ENCODE results near the gene TMEM40.
"Not testable (repeated sequence)": the region's sequence is repeated elsewhere in the genome, so short reads cannot be mapped to it uniquely, and the experiment has no call there.

TMEM40 gene

GRCh38 chr3:12775970-12776369 lies 16.9 kb upstream of the TMEM40 start:
- not testable (repeated sequence) for DNase-seq (ENCODE audit: low spot score)

- DNase-seq (ENCODE audit: low spot score) = no peak
Measured at GRCh38 chr3:12775226-12775625, 16.2 kb upstream of the TMEM40 start.

- no peak for DNase-seq (ENCODE audit: low spot score)
Measured at GRCh38 chr3:12774619-12775018, 15.6 kb upstream of the TMEM40 start.

- DNase-seq (ENCODE audit: low spot score) = no peak
Measured at GRCh38 chr3:12773710-12774086, 14.6 kb upstream of the TMEM40 start.

- DNase-seq (ENCODE audit: low spot score) = no peak
Measured at GRCh38 chr3:12773030-12773709, 14.1 kb upstream of the TMEM40 start.

GRCh38 chr3:12772462-12772861 lies 13.4 kb upstream of the TMEM40 start:
- DNase-seq (ENCODE audit: low spot score) = no peak

- DNase-seq (ENCODE audit: low spot score) = no peak
Measured at GRCh38 chr3:12771236-12771635, 12.2 kb upstream of the TMEM40 start.

- DNase-seq (ENCODE audit: low spot score) = no peak
Measured at GRCh38 chr3:12769761-12770160, 10.7 kb upstream of the TMEM40 start.

- no peak for DNase-seq (ENCODE audit: low spot score)
Measured at GRCh38 chr3:12768579-12769527, 9.8 kb upstream of the TMEM40 start.

GRCh38 chr3:12766541-12766940 lies 7.5 kb upstream of the TMEM40 start:
- no peak for DNase-seq (ENCODE audit: low spot score)

- DNase-seq (ENCODE audit: low spot score) = no peak
Measured at GRCh38 chr3:12764171-12764776, 5.2 kb upstream of the TMEM40 start.

- DNase-seq (ENCODE audit: low spot score) = no peak
Measured at GRCh38 chr3:12759693-12760565, 870 bp upstream of the TMEM40 start.

- no peak for DNase-seq (ENCODE audit: low spot score)
Measured at GRCh38 chr3:12758025-12758781, 856 bp downstream of the TMEM40 start.

GRCh38 chr3:12756635-12757034 lies 2.4 kb downstream of the TMEM40 start:
- no peak for DNase-seq (ENCODE audit: low spot score)

- DNase-seq (ENCODE audit: low spot score) = no peak
Measured at GRCh38 chr3:12756175-12756574, 2.9 kb downstream of the TMEM40 start.

- DNase-seq (ENCODE audit: low spot score) = no peak
Measured at GRCh38 chr3:12755754-12756153, 3.3 kb downstream of the TMEM40 start.

- DNase-seq (ENCODE audit: low spot score) = no peak
Measured at GRCh38 chr3:12754313-12754712, 4.7 kb downstream of the TMEM40 start.

- no peak for DNase-seq (ENCODE audit: low spot score)
Measured at GRCh38 chr3:12753275-12754028, 5.6 kb downstream of the TMEM40 start.

- DNase-seq (ENCODE audit: low spot score) = no peak
Measured at GRCh38 chr3:12752809-12753208, 6.2 kb downstream of the TMEM40 start.

- DNase-seq (ENCODE audit: low spot score) = no peak
Measured at GRCh38 chr3:12752102-12752501, 7.0 kb downstream of the TMEM40 start.

Measured in CD4-positive, alpha-beta T cell treated with Interleukin-2 at 100 ng/mL for 4 hours (primary cell).